Dendritic cell treated with granulocyte-macrophage colony-stimulating factor and Interleukin-4, amounts not matched to agents 40 ng/mL and 50 ng/mL, for 4 days (primary cell): Measurements from ENCODE around the gene CDX1.
A peak's percentile ranks its signal among the peaks of the same experiment; 100 is the strongest.

ENCODE experiments used
- H3K27ac Mint-ChIP-seq: one replicate; pipeline ENCODE4 v1.8.0; 2022; ENCODE audit warnings: mild to moderate bottlenecking, mixed read lengths
- H3K27me3 Mint-ChIP-seq: one replicate; pipeline ENCODE4 v1.8.0; 2022; ENCODE audit warnings: mild to moderate bottlenecking, mixed read lengths
- H3K36me3 Mint-ChIP-seq: one replicate; pipeline ENCODE4 v1.8.0; 2022; ENCODE audit warnings: low read depth, mixed read lengths
- H3K4me1 Mint-ChIP-seq: one replicate; pipeline ENCODE4 v1.8.0; 2022; ENCODE audit warnings: low read depth, mixed read lengths
- H3K4me3 Mint-ChIP-seq: one replicate; pipeline ENCODE4 v1.8.0; 2022; ENCODE audit warnings: mild to moderate bottlenecking, moderate library complexity, mixed read lengths
- H3K9me3 Mint-ChIP-seq: one replicate; pipeline ENCODE4 v1.8.0; 2022; ENCODE audit warnings: mixed read lengths
- intact Hi-C: fragments of 100-400 bp; cut with micrococcal nuclease; formaldehyde crosslinking; loops from one replicate; pipeline ENCODE4 v1.15.0; 2022

Gene CDX1

DNA sequence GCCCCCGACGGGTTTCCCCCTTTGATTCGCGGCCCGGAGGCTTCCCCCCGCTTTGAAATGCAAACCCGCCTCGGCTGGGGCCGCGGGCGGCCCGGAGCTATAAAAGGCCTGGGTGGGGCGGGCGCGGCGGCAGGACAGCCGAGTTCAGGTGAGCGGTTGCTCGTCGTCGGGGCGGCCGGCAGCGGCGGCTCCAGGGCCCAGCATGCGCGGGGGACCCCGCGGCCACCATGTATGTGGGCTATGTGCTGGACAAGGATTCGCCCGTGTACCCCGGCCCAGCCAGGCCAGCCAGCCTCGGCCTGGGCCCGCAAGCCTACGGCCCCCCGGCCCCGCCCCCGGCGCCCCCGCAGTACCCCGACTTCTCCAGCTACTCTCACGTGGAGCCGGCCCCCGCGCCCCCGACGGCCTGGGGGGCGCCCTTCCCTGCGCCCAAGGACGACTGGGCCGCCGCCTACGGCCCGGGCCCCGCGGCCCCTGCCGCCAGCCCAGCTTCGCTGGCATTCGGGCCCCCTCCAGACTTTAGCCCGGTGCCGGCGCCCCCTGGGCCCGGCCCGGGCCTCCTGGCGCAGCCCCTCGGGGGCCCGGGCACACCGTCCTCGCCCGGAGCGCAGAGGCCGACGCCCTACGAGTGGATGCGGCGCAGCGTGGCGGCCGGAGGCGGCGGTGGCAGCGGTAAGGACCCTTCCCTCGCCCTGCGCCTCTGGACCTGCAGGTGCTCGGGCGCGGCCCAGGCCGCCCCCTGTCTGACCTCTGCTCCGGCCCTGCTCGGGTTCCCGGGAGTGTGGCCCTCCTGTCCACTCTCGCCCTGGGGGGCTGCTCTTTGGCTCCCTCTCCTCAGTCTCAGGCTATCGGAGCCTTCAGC is at the start of gene CDX1:
Gene CDX1 (plus strand): TSS at position 129 of the 862 bp plus-strand sequence. CDS start 99 bp downstream, at position 228.
- Mint-ChIP-seq H3K27me3 (peaks cover 61% of the 10 kb centered on the region), H3K4me1 (peaks cover 41% of the 10 kb centered on the region), H3K36me3 (no peaks in the 10 kb centered on the region), H3K4me3 (no peak within 1 kb of the TSS), H3K27ac (no peak within 1 kb of the TSS), H3K9me3 (no peaks in the 10 kb centered on the region)
- intact Hi-C loops: no loop called here

GRCh38 chr5:150117945-150118560 is 48.5 kb upstream of the CDX1 start:
- Mint-ChIP-seq H3K36me3 (no peaks in the 10 kb centered on the region), H3K27ac (peak overlapping the region; percentile 32), H3K4me1 (peaks cover 66% of the 10 kb centered on the region), H3K4me3 (no peak overlapping the region), H3K27me3 (peaks cover 3% of the 10 kb centered on the region), H3K9me3 (no peaks in the 10 kb centered on the region)
- intact Hi-C loops: loop anchor here (5.0 kb wide), 1 partner anchor 66 kb away; no protein-coding TSS in a partner anchor

DNA sequence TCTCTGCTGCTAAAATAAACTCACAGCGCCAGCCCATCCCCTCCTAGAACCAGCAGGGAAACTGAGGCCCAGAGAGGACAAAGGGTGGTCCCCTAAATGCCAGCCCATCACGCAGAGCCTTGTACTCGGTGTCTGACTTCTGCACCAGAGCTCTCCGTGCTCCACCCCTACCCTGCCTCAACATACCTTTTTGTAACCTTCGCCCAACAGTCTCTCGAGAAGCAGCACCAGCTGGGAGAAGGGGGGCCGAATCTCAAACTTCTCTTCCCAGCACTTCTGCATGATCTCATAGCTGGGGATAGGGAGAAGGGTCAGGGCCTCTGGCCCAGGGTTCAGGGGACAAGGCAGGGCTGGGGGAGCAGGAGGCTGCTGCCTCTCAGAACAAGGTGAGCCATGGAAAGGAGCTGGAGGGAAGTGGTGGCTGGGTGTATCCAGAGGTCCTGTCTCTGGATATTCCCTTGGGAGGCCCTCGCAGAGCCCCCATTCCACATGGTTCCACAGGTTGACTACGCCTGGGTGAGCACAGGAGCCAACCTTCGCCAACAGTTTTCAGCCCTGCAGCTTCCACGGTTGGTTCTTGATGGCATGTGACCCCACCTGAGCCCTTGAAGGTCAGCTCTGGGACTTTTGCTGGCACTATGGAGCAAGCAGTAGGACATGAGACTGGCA is 47.9 kb upstream of the CDX1 start:
- Mint-ChIP-seq H3K27ac (peak overlapping the region; percentile 32), H3K9me3 (no peaks in the 10 kb centered on the region), H3K27me3 (peaks cover 3% of the 10 kb centered on the region), H3K4me3 (no peak overlapping the region), H3K36me3 (no peaks in the 10 kb centered on the region), H3K4me1 (peaks cover 64% of the 10 kb centered on the region)
- intact Hi-C loops: loop anchor here (5.0 kb wide), 1 partner anchor 66 kb away; no protein-coding TSS in a partner anchor

GRCh38 chr5:150119421-150120061 is 47.0 kb upstream of the CDX1 start:
- peaks cover 3% of the 10 kb centered on the region for H3K27me3 Mint-ChIP-seq
- peaks cover 71% of the 10 kb centered on the region for H3K4me1 Mint-ChIP-seq
- H3K27ac Mint-ChIP-seq: no peak overlapping the region
- H3K9me3 Mint-ChIP-seq: no peaks in the 10 kb centered on the region
- intact Hi-C loops: loop anchor here (5.0 kb wide), 3 partner anchors 37 to 117 kb away; partner anchors contain the start of genes HMGXB3 and TIGD6
- no peak overlapping the region for H3K4me3 Mint-ChIP-seq
- H3K36me3 Mint-ChIP-seq: no peaks in the 10 kb centered on the region

DNA sequence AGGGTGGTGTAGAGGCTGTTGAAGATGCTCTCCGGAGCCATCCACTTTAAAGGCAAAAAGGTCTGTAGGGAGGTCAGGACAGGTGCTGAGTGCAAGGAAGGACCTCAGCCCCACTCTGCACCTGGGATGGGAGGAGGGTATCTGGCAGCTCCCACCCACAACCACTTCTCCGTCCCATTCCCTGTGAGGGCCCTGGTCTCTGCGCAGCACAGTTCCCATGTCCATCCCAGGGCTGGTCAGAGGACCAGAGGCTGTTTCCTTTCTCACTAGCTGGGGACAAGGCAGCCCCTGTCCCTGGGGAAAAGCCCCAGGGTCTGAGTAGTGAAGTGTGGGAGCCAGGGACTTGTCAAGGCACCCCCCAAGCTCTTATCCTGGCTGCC is 46.5 kb upstream of the CDX1 start:
- Mint-ChIP-seq H3K36me3 (no peaks in the 10 kb centered on the region), H3K4me3 (no peak overlapping the region), H3K4me1 (peaks cover 73% of the 10 kb centered on the region), H3K9me3 (no peaks in the 10 kb centered on the region), H3K27me3 (peaks cover 3% of the 10 kb centered on the region), H3K27ac (no peak overlapping the region)
- intact Hi-C loops: loop anchor here (5.0 kb wide), 2 partner anchors 38 to 118 kb away; partner anchors contain the start of genes HMGXB3 and TIGD6

DNA sequence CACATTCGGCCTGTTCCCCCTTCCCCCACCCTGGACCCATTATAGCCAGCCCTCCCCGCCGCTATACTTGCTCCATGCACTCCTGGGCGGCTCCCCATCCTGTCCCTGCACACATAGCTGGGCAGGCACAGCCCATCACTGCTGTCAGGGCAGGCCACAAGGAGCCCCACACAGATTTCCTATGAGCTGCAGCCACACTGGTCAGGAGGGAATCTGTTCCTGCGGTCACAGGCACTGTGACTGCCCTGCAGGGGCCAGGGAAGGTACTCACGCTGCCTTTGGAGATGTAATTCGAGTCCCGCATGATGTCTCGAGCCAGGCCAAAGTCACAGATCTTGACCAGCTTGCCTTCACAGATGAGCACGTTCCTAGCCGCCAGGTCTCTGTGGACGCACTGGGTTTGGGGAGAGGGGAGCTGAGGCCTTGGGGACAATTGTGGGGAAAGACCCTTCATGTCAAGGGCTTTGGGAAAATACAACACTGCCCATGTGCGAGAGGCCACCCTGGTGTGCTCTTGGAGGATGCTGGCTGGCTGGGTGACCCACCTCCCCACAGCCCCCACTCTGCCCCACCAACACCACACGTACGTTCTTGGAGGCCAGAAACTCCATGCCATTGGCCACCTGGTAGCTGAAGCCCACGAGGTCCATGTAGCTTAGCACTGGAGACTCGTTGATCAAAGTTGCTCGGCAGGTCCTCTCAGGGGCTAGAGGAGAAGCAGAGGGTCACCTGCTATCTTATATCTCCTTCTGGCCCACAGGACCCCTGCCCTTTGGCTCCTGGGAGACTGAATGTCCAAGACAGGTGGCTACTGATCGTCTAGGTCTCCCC is 45.7 kb upstream of the CDX1 start:
- H3K27me3 Mint-ChIP-seq: no peaks in the 10 kb centered on the region
- H3K4me1 Mint-ChIP-seq: peaks cover 68% of the 10 kb centered on the region
- no peak overlapping the region for H3K4me3 Mint-ChIP-seq
- intact Hi-C loops: loop anchor here (5.0 kb wide), 2 partner anchors 39 to 119 kb away; partner anchors contain the start of genes HMGXB3 and TIGD6
- peak overlapping the region; percentile 60 for H3K27ac Mint-ChIP-seq
- no peaks in the 10 kb centered on the region for H3K9me3 Mint-ChIP-seq
- H3K36me3 Mint-ChIP-seq: no peaks in the 10 kb centered on the region

- peaks cover 67% of the 10 kb centered on the region for H3K4me1 Mint-ChIP-seq
- H3K36me3 Mint-ChIP-seq: no peaks in the 10 kb centered on the region
- intact Hi-C loops: loop anchor here (5.0 kb wide), 2 partner anchors 39 to 119 kb away; partner anchors contain the start of genes HMGXB3 and TIGD6
- H3K9me3 Mint-ChIP-seq: no peaks in the 10 kb centered on the region
- no peak overlapping the region for H3K4me3 Mint-ChIP-seq
- H3K27me3 Mint-ChIP-seq: no peaks in the 10 kb centered on the region
- peak overlapping the region; percentile 60 for H3K27ac Mint-ChIP-seq
Measured at GRCh38 chr5:150121448-150122157, 45.0 kb upstream of the CDX1 start.

DNA sequence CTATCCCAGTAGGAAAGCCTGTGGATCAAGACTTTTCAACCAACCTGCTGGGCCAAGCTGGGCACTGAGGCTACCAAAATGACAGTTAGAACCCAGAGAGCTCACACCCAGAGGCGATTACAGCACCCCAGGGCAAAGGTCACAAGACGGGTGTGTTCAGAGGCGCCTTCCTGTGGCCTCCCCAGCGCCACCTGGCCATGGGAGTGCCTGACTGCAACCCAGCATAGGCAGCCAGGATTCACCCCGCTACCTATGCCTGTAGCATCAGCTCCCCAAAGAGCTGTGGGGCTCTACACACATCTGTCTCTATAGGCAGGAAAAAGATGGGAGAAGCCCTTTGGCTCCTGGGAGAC is 44.4 kb upstream of the CDX1 start:
- H3K36me3 Mint-ChIP-seq: no peaks in the 10 kb centered on the region
- intact Hi-C loops: loop anchor here (5.0 kb wide), 2 partner anchors 40 to 120 kb away; partner anchors contain the start of genes HMGXB3 and TIGD6
- H3K27me3 Mint-ChIP-seq: no peaks in the 10 kb centered on the region
- peaks cover 62% of the 10 kb centered on the region for H3K4me1 Mint-ChIP-seq
- H3K9me3 Mint-ChIP-seq: no peaks in the 10 kb centered on the region
- H3K27ac Mint-ChIP-seq: peak overlapping the region; percentile 60
- H3K4me3 Mint-ChIP-seq: no peak overlapping the region

DNA sequence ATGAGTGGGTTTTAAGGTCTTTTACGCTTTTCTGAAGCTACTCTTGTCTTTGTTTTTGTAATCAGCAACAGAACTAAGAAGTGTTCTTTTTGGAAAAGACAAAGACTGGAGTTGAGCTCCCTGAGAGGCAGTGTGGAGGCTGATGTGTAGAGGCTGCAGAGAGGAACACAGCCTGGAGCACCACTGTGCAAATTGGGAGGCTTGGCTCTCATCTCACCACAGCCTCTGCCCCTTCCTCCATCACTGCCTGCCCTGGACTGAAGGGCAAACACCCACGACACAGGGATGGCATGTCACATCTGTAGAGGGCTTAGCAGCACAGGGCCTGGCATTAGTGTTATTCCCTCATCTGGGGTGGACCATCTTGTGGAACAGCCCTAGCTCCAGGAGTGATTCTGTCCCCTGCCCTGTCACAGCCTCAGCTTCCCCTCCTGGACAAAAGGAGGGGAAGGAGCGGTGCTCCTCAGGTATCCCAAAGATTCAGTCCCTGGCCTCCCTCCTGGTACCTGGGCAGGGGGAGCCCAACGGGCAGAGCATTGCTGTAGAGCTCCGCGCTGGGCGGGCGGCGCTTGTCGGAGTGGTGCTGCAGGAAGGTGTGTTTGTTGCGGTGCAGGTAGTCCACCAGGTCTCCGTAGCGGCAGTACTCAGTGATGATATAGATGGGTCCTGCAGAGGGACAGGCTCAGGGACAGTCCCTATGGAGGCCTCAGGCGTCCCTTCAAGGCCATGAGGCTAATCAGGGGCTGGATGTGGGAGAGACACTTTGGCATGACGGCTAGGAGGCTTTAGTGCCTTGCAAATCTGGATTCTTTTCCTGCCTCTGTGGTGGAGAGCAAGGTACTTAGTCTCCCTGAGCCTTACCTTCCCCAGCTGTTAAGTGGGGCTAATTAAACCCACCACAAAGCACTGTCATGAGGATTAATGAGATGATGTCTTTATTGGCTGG is 43.8 kb upstream of the CDX1 start:
- intact Hi-C loops: loop anchor here (5.0 kb wide), 2 partner anchors 41 to 121 kb away; partner anchors contain the start of genes HMGXB3 and TIGD6
- H3K27ac Mint-ChIP-seq: peak overlapping the region; percentile 60

DNA sequence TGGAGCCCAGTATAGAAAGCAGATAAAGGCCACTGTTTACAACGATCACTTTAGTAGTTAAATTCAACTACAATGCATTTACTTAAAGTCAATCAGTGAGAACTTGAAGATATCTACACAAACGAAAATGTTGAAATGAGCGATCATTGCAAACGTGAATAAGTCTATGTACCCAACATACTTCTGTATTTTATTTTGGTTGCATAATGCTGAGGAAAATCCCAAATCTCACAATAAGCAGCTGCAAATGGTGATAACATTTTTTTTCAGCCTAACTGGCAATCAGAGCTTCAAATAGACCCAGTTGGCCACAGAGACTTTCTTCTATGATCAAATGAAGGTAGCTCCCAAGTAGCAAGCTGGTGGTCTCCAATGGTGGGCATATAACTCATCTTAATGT is 43.0 kb upstream of the CDX1 start:
- Mint-ChIP-seq H3K27me3 (no peaks in the 10 kb centered on the region), H3K36me3 (no peaks in the 10 kb centered on the region), H3K27ac (peak overlapping the region; percentile 73), H3K4me3 (no peak overlapping the region), H3K4me1 (peaks cover 61% of the 10 kb centered on the region), H3K9me3 (no peaks in the 10 kb centered on the region)
- intact Hi-C loops: loop anchor here (5.0 kb wide), 2 partner anchors 41 to 121 kb away; partner anchors contain the start of genes HMGXB3 and TIGD6

More for the DNA sequence above, 43.8 kb upstream of the CDX1 start:
- no peaks in the 10 kb centered on the region for H3K36me3 Mint-ChIP-seq
- H3K4me3 Mint-ChIP-seq: no peak overlapping the region
- H3K9me3 Mint-ChIP-seq: no peaks in the 10 kb centered on the region
- peaks cover 60% of the 10 kb centered on the region for H3K4me1 Mint-ChIP-seq
- no peaks in the 10 kb centered on the region for H3K27me3 Mint-ChIP-seq

DNA sequence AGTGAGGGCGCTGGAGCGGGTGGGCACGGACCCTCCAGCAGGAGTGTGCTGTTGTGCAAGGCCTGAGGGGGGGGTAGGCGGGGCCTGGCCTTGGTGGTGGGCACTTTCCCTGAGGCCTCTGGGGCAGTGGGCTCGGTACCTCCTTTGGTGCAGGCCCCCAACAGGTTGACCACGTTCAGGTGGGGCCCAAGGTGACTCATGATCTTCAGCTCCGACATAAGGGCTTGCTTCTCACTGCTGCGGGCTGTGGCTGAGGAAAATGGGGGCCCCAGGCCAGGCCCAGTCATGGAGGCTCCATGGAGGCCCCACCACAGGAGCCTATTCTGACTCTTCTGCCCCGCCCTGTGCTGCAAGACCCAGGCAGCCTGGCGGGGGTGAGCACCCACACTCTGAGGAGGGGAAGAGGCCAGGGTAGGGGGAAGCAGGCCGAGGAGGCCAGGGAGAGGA is 42.4 kb upstream of the CDX1 start:
- Mint-ChIP-seq H3K4me3 (no peak overlapping the region), H3K27ac (peak overlapping the region; percentile 73), H3K4me1 (peaks cover 57% of the 10 kb centered on the region), H3K36me3 (no peaks in the 10 kb centered on the region), H3K9me3 (no peaks in the 10 kb centered on the region), H3K27me3 (no peaks in the 10 kb centered on the region)
- intact Hi-C loops: loop anchor here (5.0 kb wide), 2 partner anchors 42 to 122 kb away; partner anchors contain the start of genes HMGXB3 and TIGD6
